SH-SY5Y (cell line): Measurements from ENCODE around the gene CD48.

Experiments used
- GATA2 ChIP-seq: IDR thresholded peaks from 2 replicates; pipeline ENCODE4 v1.6.1; 2011; ENCODE audit warnings: mild to moderate bottlenecking, low read depth, low read length
- GATA3 ChIP-seq: IDR thresholded peaks from 2 replicates; pipeline ENCODE4 v1.6.1; 2011; ENCODE audit warnings: low read depth, mild to moderate bottlenecking, low read length, moderate library complexity

CD48 gene

GRCh38 chr1:160641323-160642280 lies 70.0 kb downstream of the CD48 start:
- TF ChIP-seq GATA2 (no peak), GATA3 (no peak)

DNA sequence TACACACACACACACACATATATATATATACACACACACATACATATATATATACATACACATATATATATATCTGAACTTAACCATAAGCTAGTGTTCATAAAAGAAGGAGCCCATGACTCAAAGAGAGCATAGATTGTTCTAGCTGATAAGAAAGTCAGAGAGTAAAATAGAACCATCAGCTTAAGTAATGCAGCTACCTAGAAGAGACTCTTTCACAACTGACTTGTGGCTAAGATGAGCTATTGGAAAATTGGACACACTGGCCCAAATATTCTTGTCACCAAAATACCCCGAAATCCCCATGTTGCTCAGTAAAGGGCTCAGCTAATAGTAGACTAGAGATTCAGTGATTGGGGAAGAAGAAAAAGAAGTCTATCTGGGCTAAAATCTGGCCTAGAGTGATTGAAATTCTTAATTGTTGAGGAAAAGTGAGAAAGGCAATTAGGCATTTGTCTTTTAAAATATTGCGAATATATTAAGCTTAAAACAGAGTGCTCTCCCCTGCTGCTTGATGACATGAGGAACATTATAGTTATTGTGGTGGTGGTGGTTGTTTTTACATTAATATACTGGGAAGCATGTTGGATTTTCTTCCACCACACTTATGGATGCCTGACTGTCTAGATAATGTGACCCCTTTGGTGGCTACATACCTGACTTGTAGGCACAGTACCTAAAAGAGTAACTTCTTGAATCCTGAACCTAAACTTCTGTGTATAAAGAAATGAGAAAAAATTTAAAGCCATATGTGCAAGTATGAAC lies 71.1 kb downstream of the CD48 start:
- no peak for TF ChIP-seq GATA2
- no peak for TF ChIP-seq GATA3

DNA sequence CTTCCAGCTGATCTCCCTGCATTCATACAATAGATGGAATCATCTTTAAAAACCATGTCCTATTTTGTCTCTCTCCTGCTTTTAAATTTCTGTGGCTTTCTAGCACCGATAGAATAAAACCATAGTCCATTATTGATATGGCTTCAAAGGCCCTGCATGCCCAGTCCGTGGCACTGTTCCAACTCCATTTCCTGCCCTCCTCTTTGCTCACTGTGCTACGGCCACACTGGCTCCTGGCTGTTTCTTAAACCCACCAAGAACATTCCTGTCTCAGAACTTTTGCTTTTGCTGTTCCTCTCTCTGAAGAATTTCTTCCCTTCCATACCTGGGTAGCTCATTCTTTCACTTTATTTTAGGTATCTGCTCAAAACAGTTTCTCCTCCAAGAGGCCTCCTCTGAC lies 72.0 kb downstream of the CD48 start:
- TF ChIP-seq GATA3 (no peak), GATA2 (no peak)

DNA sequence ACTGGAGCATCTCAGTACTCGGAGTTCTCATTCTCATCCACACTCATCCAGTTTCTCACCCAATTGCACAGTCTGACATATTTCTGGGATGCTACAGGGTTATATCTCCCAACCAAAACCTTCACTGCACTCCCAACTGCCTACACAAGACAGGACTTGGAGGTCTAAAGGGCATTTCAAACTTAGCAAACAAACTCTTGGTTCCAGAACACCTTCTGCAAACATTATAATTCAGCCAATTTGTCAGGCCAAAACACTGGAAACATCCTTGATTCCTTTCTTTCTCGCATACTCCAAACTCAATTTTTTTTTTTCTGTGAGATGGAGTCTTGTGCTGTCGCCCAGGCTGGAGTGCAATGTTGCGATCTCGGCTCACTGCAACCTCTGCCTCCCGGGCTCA lies 72.7 kb downstream of the CD48 start:
- TF ChIP-seq GATA3: no peak
- TF ChIP-seq GATA2: no peak

- TF ChIP-seq GATA2 (no peak), GATA3 (no peak)
These were observed 73.1 kb downstream of the CD48 start for GRCh38 chr1:160638540-160638857.

DNA sequence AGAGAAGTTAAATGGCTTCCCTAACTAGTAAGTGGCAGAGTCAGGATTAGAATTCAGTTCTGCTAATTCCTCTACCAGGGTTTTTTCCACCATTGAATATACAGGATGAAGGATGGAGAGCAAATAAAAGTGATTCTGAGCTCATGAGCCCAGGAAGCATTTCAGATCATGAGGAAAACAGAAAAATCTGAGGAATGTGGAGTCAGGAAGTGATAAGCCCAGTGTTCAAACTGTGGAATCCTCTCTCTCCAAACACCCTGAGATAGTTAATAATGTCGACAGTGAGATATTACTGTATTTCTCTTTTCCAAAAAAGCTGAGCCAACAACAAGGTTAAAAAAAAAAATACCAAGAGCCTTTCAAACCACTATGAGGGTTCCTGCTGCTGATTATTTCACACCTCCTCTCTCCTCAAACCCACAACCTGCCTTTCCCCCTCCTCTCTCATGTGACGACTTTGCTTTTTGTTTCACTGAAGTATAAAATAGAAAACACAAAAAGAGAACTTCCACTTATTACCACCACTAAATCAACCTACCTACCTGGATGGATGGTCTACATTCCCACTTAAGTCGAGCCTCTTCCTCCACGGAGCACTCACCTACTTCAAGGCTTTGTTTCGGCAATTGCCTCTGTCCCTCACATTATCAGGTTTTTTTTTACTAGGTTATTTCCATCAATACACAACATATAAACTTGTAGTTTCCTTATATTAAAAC lies 73.6 kb downstream of the CD48 start:
- TF ChIP-seq GATA3 (no peak), GATA2 (no peak)

DNA sequence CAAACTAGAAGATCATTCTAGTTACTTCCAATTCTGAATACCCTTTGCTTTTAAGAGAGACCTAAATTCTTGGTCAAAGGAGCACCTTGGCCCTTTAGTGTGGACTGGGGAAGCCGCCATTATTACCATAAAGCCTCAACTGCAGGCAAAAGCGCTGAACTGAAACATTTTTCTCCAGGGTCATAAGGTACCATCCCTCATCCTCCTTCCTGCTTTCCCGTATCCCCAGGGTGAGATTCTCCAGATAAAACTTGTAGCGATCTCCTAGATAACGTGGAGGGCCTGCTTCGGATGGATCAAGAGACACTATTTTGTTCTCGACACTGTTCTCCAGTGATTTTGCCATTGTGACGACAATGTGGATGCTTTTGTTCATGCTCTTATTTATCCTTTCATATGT lies 74.6 kb downstream of the CD48 start:
- TF ChIP-seq GATA3 (no peak), GATA2 (no peak)

DNA sequence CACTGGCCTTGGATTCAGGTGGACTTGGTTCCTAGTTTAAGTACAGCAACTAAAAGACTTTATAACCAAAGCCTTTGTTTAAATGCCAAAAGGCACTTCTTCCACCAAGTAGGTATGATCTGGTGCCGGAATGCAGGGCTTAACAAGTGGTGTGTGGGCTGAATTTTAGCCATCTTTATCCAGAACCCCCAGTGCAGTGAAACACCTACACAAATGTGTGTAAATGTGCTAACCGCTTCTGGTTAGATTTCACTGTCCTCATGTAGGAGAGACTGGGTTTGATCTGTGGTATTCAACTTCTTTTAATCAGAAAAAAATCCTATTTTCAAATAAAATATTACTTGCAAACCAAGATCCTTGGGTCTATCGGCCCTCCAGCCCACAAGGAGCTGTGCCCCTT lies 75.1 kb downstream of the CD48 start:
- TF ChIP-seq GATA2 (no peak), GATA3 (no peak)

- no peak for TF ChIP-seq GATA2
- TF ChIP-seq GATA3: no peak
These were observed 75.5 kb downstream of the CD48 start for GRCh38 chr1:160636076-160636475.

- no peak for TF ChIP-seq GATA3
These were observed 76.8 kb downstream of the CD48 start for GRCh38 chr1:160634543-160635491.

- TF ChIP-seq GATA2: no peak
- no peak for TF ChIP-seq GATA3
These were observed 78.2 kb downstream of the CD48 start for GRCh38 chr1:160633330-160633903.

DNA sequence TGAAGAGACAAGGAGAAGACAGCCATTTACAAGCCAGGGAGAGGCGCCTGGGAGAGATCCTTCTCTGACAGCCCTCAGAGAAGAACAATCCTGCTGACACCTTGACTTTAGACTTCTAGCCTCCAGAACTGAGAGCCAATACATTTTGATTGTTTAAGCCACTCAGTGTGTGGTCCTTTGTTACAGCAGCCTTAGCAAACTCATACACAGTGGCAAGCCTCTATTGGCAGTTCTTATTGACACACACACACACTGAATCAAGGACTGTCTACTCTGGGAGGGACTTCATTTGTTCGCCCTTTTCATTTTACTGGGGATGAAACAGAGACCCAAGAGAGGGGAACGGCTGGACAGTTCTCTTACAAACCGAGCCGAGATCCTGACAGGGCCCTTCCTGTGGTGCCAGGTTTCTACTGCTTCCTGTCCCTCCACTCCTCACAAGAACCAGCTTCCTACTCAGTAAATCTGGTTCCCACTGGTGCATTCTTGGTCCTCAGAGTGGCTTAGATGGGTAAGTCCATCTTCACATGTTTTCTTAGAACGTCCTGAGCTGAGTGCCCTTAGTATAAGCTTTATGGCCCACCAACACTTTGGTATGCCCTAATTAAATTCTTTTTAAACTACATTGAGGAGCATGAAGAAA lies 79.5 kb downstream of the CD48 start:
- no peak for TF ChIP-seq GATA2
- TF ChIP-seq GATA3: no peak
